Caki2 (cell line): ENCODE results near the gene UBR2. TPM values are rescaled to one million over a fixed set of nuclear protein-coding genes. Genes with fewer than 3 reads are reported as not detected.

Experiments used
- DNase-seq: peaks from one replicate; pipeline ENCODE4 v3.0.0-alpha.2; 2015; ENCODE audit warnings: low read depth
- in situ Hi-C: cut with HindIII; loops from 2 replicates; pipeline ENCODE4 v1.10.0; 2016; ENCODE audit warnings: low sequenced_read_pairs, low pct_unique_long_range_greater_than_20kb, mixed read lengths
- total RNA-seq: library from RNA; depleted of rRNA; stranded (reverse); fragments of >200 nt; shearing (Covaris generic); gene quantifications from 2 replicates; pipeline ENCODE4 v1.2.3, GENCODE V29; 2014; ENCODE audit warnings: low replicate concordance; rRNA removed

Gene UBR2
- total RNA-seq, 1 experiment from 2014 or later: 10.6 TPM

DNA sequence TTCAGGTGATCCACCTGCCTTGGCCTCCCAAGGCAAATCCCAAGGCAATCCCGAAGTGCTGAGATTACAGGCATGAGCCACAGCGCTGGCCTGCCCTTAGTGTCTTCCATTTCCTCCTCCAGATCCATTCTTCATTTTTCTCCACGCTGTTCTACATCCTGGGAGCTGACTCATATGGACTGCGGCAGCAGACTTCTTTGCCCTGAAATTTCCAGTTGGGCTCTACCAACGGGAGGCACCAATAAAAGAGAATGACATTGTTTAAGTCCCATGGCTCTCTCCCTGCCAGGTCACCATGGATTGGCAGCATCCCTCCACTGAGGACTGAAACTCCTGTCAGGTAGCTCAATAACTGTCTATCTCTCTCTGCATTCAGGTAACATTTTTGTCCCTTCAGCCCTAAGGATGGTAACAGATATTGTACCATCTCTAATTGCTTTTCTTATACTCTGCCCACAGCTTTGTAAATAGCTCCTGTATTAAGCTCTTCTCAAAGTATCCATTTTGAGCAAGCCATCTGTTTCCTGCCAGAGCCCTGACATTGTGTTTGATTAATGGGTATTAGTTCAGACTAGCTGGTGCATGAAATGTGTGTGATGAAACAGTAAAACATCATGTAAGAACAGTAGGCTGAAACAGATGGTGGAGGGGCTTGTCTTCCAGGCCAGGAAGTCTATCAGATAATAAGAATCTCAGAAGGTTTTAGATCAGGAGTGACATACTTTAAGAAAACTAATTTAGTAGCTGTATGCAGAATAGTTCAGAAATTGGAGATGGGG, 178.5 kb downstream of the UBR2 start:
- in situ Hi-C loops: no loop called here
- peak; percentile 57 for DNase-seq

Other genes with a start within 250 kb of the UBR2 start
- gene TRERF1, start 112.1 kb upstream of the UBR2 start, total RNA-seq: 0.58 and 2.0 TPM in 2 replicates
- gene PRPH2, start 158.6 kb downstream of the UBR2 start, total RNA-seq: not detected in 2 replicates
- 52.0 and 61.2 TPM in 2 replicates for gene TBCC, start 182.1 kb downstream of the UBR2 start, total RNA-seq
- gene BICRAL, start 218.0 kb downstream of the UBR2 start, total RNA-seq: 1.9 TPM in 2 replicates